Measurements from ENCODE around the gene DNAJC21. TPM values are rescaled to one million over a fixed set of nuclear protein-coding genes. Genes with fewer than 3 reads are reported as not detected.

Gene DNAJC21
- total and polyA plus RNA-seq, 8 donors, result 11.6 to 25.1 (median 20.2) TPM

- peaks cover 10 to 16% (median 13%) of the 10 kb centered on the region in 3 donors for H3K4me1 ChIP-seq
- H3K27ac ChIP-seq, result no peak overlapping the region
- no peak for DNase-seq
- no peak for TF ChIP-seq CTCF (IDR thresholded peaks at IDR 0.05)
- H3K4me3 ChIP-seq, result no peak overlapping the region
- no peak for ATAC-seq
- H3K36me3 ChIP-seq, result peaks cover 0 to 49% (median 20%) of the 10 kb centered on the region in 3 donors
- intact Hi-C loops (cut with DNase I), result no loop called here
- no peak for FAIRE-seq
- no peaks in the 10 kb centered on the region for H3K9me3 ChIP-seq
- H3K27me3 ChIP-seq, result no peaks in the 10 kb centered on the region
Observed at GRCh38 chr5:34924462-34924765, 4.9 kb upstream of the DNAJC21 start.

GRCh38 chr5:34926318-34926888 lies 3.0 kb upstream of the DNAJC21 start:
- no peak for ATAC-seq
- H3K9me3 ChIP-seq, result no peaks in the 10 kb centered on the region
- H3K27me3 ChIP-seq, result no peaks in the 10 kb centered on the region
- H3K27ac ChIP-seq, result no peak overlapping the region
- peaks cover 0 to 36% (median 20%) of the 10 kb centered on the region in 3 donors for H3K36me3 ChIP-seq
- no peak for TF ChIP-seq CTCF (IDR thresholded peaks at IDR 0.05)
- DNase-seq, result no peak
- WGBS, 2 donors, result 90 to 94% methylated on average over 3 of the region's 3 CpGs
- no peak for FAIRE-seq
- intact Hi-C loops (cut with DNase I), result no loop called here
- no peak overlapping the region for H3K4me3 ChIP-seq
- peaks cover 20 to 27% (median 24%) of the 10 kb centered on the region in 3 donors for H3K4me1 ChIP-seq

GRCh38 chr5:34927785-34928184 lies 1.6 kb upstream of the DNAJC21 start:
- no peak overlapping the region for H3K27ac ChIP-seq
- DNase-seq, result no peak
- no peak overlapping the region for H3K4me3 ChIP-seq
- intact Hi-C loops (cut with DNase I), result no loop called here
- H3K36me3 ChIP-seq, result peaks cover 0 to 32% (median 19%) of the 10 kb centered on the region in 3 donors
- TF ChIP-seq CTCF (IDR thresholded peaks at IDR 0.05), result no peak
- FAIRE-seq, result no peak
- ATAC-seq, result no peak
- peaks cover 20 to 30% (median 24%) of the 10 kb centered on the region in 3 donors for H3K4me1 ChIP-seq
- no peaks in the 10 kb centered on the region for H3K27me3 ChIP-seq
- no peaks in the 10 kb centered on the region for H3K9me3 ChIP-seq
- 93 to 96% methylated on average over 5 of the region's 5 CpGs for whole genome bisulfite sequencing, 2 donors

GRCh38 chr5:34928267-34928666 lies 1.1 kb upstream of the DNAJC21 start:
- WGBS, 2 donors, result 83 to 85% methylated on average over 5 of the region's 5 CpGs
- no peak for TF ChIP-seq CTCF (IDR thresholded peaks at IDR 0.05)
- H3K27ac ChIP-seq, result no peak overlapping the region
- ATAC-seq, result no peak
- H3K36me3 ChIP-seq, result peaks cover 0 to 27% (median 14%) of the 10 kb centered on the region in 3 donors
- intact Hi-C loops (cut with DNase I), result no loop called here
- H3K4me3 ChIP-seq, result no peak overlapping the region
- H3K4me1 ChIP-seq, result peaks cover 20 to 30% (median 24%) of the 10 kb centered on the region in 3 donors
- no peaks in the 10 kb centered on the region for H3K27me3 ChIP-seq
- no peaks in the 10 kb centered on the region for H3K9me3 ChIP-seq
- no peak for FAIRE-seq
- no peak for DNase-seq

GRCh38 chr5:34929720-34930461 lies 532 bp downstream of the DNAJC21 start:
- FAIRE-seq (no peak), DNase-seq (peak; percentile 89 to 95 (median 90)), ATAC-seq (peak; percentile 66 to 80 (median 74))
- intact Hi-C loops (cut with DNase I), result no loop called here
- peaks cover 11 to 18% (median 14%) of the 10 kb centered on the region in 3 donors for H3K4me1 ChIP-seq
- 0% methylated on average over 57 to 70 of the region's 70 CpGs for WGBS, 2 donors
- no peaks in the 10 kb centered on the region for H3K27me3 ChIP-seq
- no peaks in the 10 kb centered on the region for H3K9me3 ChIP-seq
- peaks cover 0 to 18% (median 13%) of the 10 kb centered on the region in 3 donors for H3K36me3 ChIP-seq
- peak overlapping the region; percentile 79 to 94 (median 90) for H3K27ac ChIP-seq
- no peak for TF ChIP-seq CTCF (IDR thresholded peaks at IDR 0.05)
- peak overlapping the region; percentile 60 to 92 (median 71) for H3K4me3 ChIP-seq

Data from pancreas (tissue), 10 donors.